GM23338 (cell line): ENCODE data around the gene ANKH. TPM values are rescaled to one million over a fixed set of nuclear protein-coding genes. Genes with fewer than 3 reads are reported as not detected.

ENCODE experiments used
- ATAC-seq: fragments of 200-7000 bp; cut with Tn5 transposase; 3 replicates; pipeline ENCODE4 v1.9.1; 2020
- DNase-seq: peaks from one replicate; pipeline ENCODE4 v3.0.0-alpha.2; 2015; ENCODE audit warnings: low spot score
- H2AFZ ChIP-seq: fragments of 200-600 bp; sonication (generic); 2 replicates; pipeline ENCODE4 v1.8.0; 2016; ENCODE audit warnings: antibody characterized with exemption, mild to moderate bottlenecking, moderate library complexity
- H3F3A ChIP-seq: fragments of 200-600 bp; sonication (generic); replicated peaks from 2 replicates; pipeline ENCODE4 v1.8.0; 2017; ENCODE audit warnings: antibody characterized with exemption, mixed run types, low read depth
- H3K27ac ChIP-seq: fragments of 200-600 bp; sonication (generic); 2 replicates; pipeline ENCODE4 v1.6.1; 2016; ENCODE audit warnings: low read depth
- H3K27me3 ChIP-seq: fragments of 200-600 bp; sonication (generic); 2 replicates; pipeline ENCODE4 v1.8.0; 2016; ENCODE audit warnings: mild to moderate bottlenecking, mixed run types, moderate library complexity; ENCODE audit not compliant: insufficient read depth
- H3K36me3 ChIP-seq: fragments of 200-600 bp; sonication (generic); 2 replicates; pipeline ENCODE4 v1.8.0; 2016; ENCODE audit warnings: mild to moderate bottlenecking; ENCODE audit not compliant: insufficient read depth
- H3K4me1 ChIP-seq: fragments of 200-600 bp; sonication (generic); 2 replicates; pipeline ENCODE4 v1.8.0; 2016; ENCODE audit warnings: mild to moderate bottlenecking, moderate library complexity; ENCODE audit not compliant: insufficient read depth
- H3K4me2 ChIP-seq: fragments of 200-600 bp; sonication (generic); 2 replicates; pipeline ENCODE4 v1.7.1; 2017; ENCODE audit warnings: mixed run types
- H3K4me3 ChIP-seq: fragments of 200-600 bp; sonication (generic); 2 replicates; pipeline ENCODE4 v1.6.1; 2016; ENCODE audit warnings: mixed run types
- H3K79me2 ChIP-seq: fragments of 200-600 bp; sonication (generic); replicated peaks from 2 replicates; pipeline ENCODE4 v1.8.0; 2017; ENCODE audit warnings: mild to moderate bottlenecking; ENCODE audit not compliant: insufficient read depth
- H3K9me2 ChIP-seq: fragments of 200-600 bp; sonication (generic); 2 replicates; pipeline ENCODE4 v1.8.0; 2017; ENCODE audit not compliant: insufficient read depth
- H4K20me1 ChIP-seq: fragments of 200-600 bp; sonication (generic); replicated peaks from 2 replicates; pipeline ENCODE4 v1.8.0; 2017; ENCODE audit warnings: mild to moderate bottlenecking; ENCODE audit not compliant: insufficient read depth
- H3K27ac Mint-ChIP-seq: 2 replicates; pipeline ENCODE4 v1.8.0; 2020; ENCODE audit warnings: inconsistent platforms, mild to moderate bottlenecking, moderate library complexity, mixed read lengths
- H3K27me3 Mint-ChIP-seq: 3 replicates; pipeline ENCODE4 v1.8.0; 2022; ENCODE audit warnings: low read depth, mild to moderate bottlenecking, moderate library complexity, mixed read lengths, inconsistent platforms; ENCODE audit not compliant: insufficient read depth, poor library complexity
- H3K36me3 Mint-ChIP-seq: 3 replicates; pipeline ENCODE4 v1.8.0; 2021; ENCODE audit warnings: low read depth, mild to moderate bottlenecking, inconsistent platforms, moderate library complexity, mixed read lengths
- H3K4me1 Mint-ChIP-seq: 3 replicates; pipeline ENCODE4 v1.8.0; 2020; ENCODE audit warnings: mild to moderate bottlenecking, inconsistent platforms, mixed read lengths
- H3K4me3 Mint-ChIP-seq: 3 replicates; pipeline ENCODE4 v1.8.0; 2021; ENCODE audit warnings: moderate library complexity, mild to moderate bottlenecking, inconsistent platforms, mixed read lengths
- H3K9me3 Mint-ChIP-seq: 3 replicates; pipeline ENCODE4 v1.8.0; 2020; ENCODE audit warnings: moderate library complexity, mild to moderate bottlenecking, inconsistent platforms, mixed read lengths
- CREB1 ChIP-seq: fragments of 250-450 bp; sonication (Bioruptor Pico); IDR thresholded peaks from 2 replicates; pipeline ENCODE4 v1.5.0; 2020; ENCODE audit warnings: low read depth, mild to moderate bottlenecking, moderate library complexity
- CTCF ChIP-seq, 2 experiments: fragments of 200-600 bp in 1 of 2; sonication (generic) in 1 of 2; conservative IDR thresholded peaks; 2 replicates each; pipeline versions ENCODE4 v1.5.1 to v1.6.1; 2016 to 2017; ENCODE audit warnings: antibody characterized with exemption in 2 of 2, low read depth in 2 of 2, mild to moderate bottlenecking in 2 of 2, moderate library complexity in 1 of 2
- ETS1 ChIP-seq: IDR thresholded peaks from 2 replicates; pipeline ENCODE4 v1.6.1; 2016; ENCODE audit warnings: antibody characterized with exemption
- EZH2 ChIP-seq: fragments of 200-600 bp; sonication (generic); IDR thresholded peaks from one replicate; pipeline ENCODE4 v1.8.0; 2017; ENCODE audit warnings: antibody characterized with exemption, mild to moderate bottlenecking, low read depth; ENCODE audit not compliant: unreplicated experiment
- EZH2phosphoT487 ChIP-seq: fragments of 200-600 bp; sonication (generic); IDR thresholded peaks from one replicate; pipeline ENCODE4 v1.8.1; 2018; ENCODE audit warnings: antibody characterized with exemption; ENCODE audit not compliant: unreplicated experiment
- JUNB ChIP-seq: IDR thresholded peaks from one replicate; pipeline ENCODE4 v1.6.1; 2016; ENCODE audit warnings: antibody characterized with exemption; ENCODE audit not compliant: unreplicated experiment
- NANOG ChIP-seq: IDR thresholded peaks from 2 replicates; pipeline ENCODE4 v1.6.1; 2016; ENCODE audit warnings: antibody characterized with exemption, borderline replicate concordance
- POLR2AphosphoS5 ChIP-seq: IDR thresholded peaks from 2 replicates; pipeline ENCODE4 v1.6.1; 2016; ENCODE audit warnings: antibody characterized with exemption, low read depth
- REST ChIP-seq: IDR thresholded peaks from one replicate; pipeline ENCODE4 v1.6.1; 2018; ENCODE audit warnings: antibody characterized with exemption; ENCODE audit not compliant: unreplicated experiment
- STAT1 ChIP-seq: IDR thresholded peaks from one replicate; pipeline ENCODE4 v1.6.1; 2016; ENCODE audit warnings: antibody characterized with exemption; ENCODE audit not compliant: unreplicated experiment
- ZNF114 ChIP-seq: fragments of 250-450 bp; sonication (Bioruptor Pico); IDR thresholded peaks from 2 replicates; pipeline ENCODE4 v1.5.0; 2020; ENCODE audit warnings: mild to moderate bottlenecking, moderate library complexity
- ZNF331 ChIP-seq: fragments of 250-450 bp; sonication (Bioruptor Pico); IDR thresholded peaks from 2 replicates; pipeline ENCODE4 v1.5.0; 2020; ENCODE audit warnings: low read depth, mild to moderate bottlenecking, moderate library complexity
- ZNF462 ChIP-seq: fragments of 250-450 bp; sonication (Bioruptor Pico); IDR thresholded peaks from 2 replicates; pipeline ENCODE4 v1.5.0; 2020; ENCODE audit warnings: mild to moderate bottlenecking, moderate library complexity
- polyA plus RNA-seq: library from polyadenylated mRNA; unstranded; fragments of >200 nt; fragmentation: Nextera tagmentation; extraction: Ambion mirVana; gene quantifications from 2 replicates; pipeline ENCODE4 v1.2.1, GENCODE V29; 2016
- total RNA-seq: library from RNA; depleted of rRNA; stranded (reverse); fragments of >200 nt; shearing (Covaris generic); gene quantifications from 2 replicates; pipeline ENCODE4 v1.2.3, GENCODE V29; 2014

ANKH gene
- total and polyA plus RNA-seq, 2 experiments from 2014 or later = 5.0 to 6.1 TPM

GRCh38 chr5:14687023-14687665 lies 184.4 kb downstream of the ANKH start:
- H3K79me2 ChIP-seq = peaks cover 4% of the 10 kb centered on the region; the same call in 1 of the 2 replicates
- H3K27ac Mint-ChIP-seq = no peak overlapping the region
- peaks cover 50% of the 10 kb centered on the region for H3K36me3 Mint-ChIP-seq
- no peaks in the 10 kb centered on the region for H4K20me1 ChIP-seq
- peaks cover 4% of the 10 kb centered on the region; the same call in 2 of the 3 replicates for H3K4me1 Mint-ChIP-seq
- H3K27me3 ChIP-seq = no peaks in the 10 kb centered on the region
- H3K4me3 ChIP-seq = no peak overlapping the region
- H3F3A ChIP-seq = no peaks in the 10 kb centered on the region
- peaks cover 1% of the 10 kb centered on the region for H3K27me3 Mint-ChIP-seq
- no peak overlapping the region for H3K4me3 Mint-ChIP-seq
- H3K27ac ChIP-seq = no peak overlapping the region
- H3K9me2 ChIP-seq = no peaks in the 10 kb centered on the region
- ATAC-seq (peak; percentile 57), DNase-seq (no peak)
- H3K4me2 ChIP-seq = no peak overlapping the region
- H3K9me3 Mint-ChIP-seq = no peaks in the 10 kb centered on the region
- no peak overlapping the region for H2AFZ ChIP-seq
- H3K4me1 ChIP-seq = no peaks in the 10 kb centered on the region
- TF ChIP-seq ZNF331 (CRISPR knock-in tag) = no peak
- no peak for TF ChIP-seq REST
- no peak for TF ChIP-seq STAT1
- no peak for TF ChIP-seq CTCF (conservative IDR thresholded peaks at IDR 0.05; ENCODE audit: low read depth in 2 of 2)
- TF ChIP-seq CREB1 = no peak
- no peak for TF ChIP-seq POLR2AphosphoS5
- no peak for TF ChIP-seq ZNF462 (CRISPR knock-in tag)
- no peak for TF ChIP-seq ETS1
- no peak for TF ChIP-seq EZH2phosphoT487
- no peak for TF ChIP-seq EZH2
- TF ChIP-seq ZNF114 (CRISPR knock-in tag) = no peak
- TF ChIP-seq JUNB = no peak
- TF ChIP-seq NANOG = no peak
- H3K36me3 ChIP-seq = peaks cover 31% of the 10 kb centered on the region; the same call in 1 of the 2 replicates
